ENCODE data around the gene COL5A1. TPM values are rescaled to one million over a fixed set of nuclear protein-coding genes. Genes with fewer than 3 reads are reported as not detected.

The COL5A1 gene
- total and polyA plus RNA-seq, 11 donors, result 7.6 to 91.3 (median 13.4) TPM

DNA sequence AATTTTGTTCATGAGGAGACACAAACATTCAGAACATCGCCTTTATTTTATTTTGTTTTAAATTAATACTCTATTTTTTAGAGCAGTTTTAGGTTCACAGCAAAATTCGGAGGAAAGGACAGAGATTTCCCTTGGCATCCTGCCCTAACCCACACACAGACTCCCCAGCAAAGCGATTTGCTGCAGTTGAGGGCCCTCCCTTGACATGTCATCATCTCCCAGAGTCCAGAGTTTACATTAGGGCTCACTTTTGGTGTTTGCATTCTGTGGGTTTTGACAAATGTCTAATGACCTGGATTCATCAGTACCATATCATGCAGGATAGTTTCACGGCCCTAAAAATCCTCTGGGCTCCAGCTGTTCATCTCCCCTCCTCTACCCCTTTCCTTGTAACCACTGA, 33.6 kb upstream of the COL5A1 start:
- Histone ChIP-seq H3K4me3 (no peak overlapping the region), H3K9me3 (peaks cover 0 to 15% (median 7%) of the 10 kb centered on the region in 12 donors), H3K4me1 (peaks cover 0 to 1% (median 0%) of the 10 kb centered on the region in 12 donors), H3K27ac (no peak overlapping the region), H3K27me3 (peaks cover 0 to 18% (median 0%) of the 10 kb centered on the region in 9 donors), H3K36me3 (no peaks in the 10 kb centered on the region)
- intact Hi-C loops (cut with DNase I), result no loop called here
- no peak for ATAC-seq
- DNase-seq, result no peak
- TF ChIP-seq POLR2A (IDR thresholded peaks at IDR 0.05), result no peak
- TF ChIP-seq, protein P1, sequence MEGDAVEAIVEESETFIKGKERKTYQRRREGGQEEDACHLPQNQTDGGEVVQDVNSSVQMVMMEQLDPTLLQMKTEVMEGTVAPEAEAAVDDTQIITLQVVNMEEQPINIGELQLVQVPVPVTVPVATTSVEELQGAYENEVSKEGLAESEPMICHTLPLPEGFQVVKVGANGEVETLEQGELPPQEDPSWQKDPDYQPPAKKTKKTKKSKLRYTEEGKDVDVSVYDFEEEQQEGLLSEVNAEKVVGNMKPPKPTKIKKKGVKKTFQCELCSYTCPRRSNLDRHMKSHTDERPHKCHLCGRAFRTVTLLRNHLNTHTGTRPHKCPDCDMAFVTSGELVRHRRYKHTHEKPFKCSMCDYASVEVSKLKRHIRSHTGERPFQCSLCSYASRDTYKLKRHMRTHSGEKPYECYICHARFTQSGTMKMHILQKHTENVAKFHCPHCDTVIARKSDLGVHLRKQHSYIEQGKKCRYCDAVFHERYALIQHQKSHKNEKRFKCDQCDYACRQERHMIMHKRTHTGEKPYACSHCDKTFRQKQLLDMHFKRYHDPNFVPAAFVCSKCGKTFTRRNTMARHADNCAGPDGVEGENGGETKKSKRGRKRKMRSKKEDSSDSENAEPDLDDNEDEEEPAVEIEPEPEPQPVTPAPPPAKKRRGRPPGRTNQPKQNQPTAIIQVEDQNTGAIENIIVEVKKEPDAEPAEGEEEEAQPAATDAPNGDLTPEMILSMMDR (IDR thresholded peaks at IDR 0.05), result no peak
- 59 to 71% (median 66%) methylated on average over 4 of the region's 4 CpGs for whole genome bisulfite sequencing, 4 donors

DNA sequence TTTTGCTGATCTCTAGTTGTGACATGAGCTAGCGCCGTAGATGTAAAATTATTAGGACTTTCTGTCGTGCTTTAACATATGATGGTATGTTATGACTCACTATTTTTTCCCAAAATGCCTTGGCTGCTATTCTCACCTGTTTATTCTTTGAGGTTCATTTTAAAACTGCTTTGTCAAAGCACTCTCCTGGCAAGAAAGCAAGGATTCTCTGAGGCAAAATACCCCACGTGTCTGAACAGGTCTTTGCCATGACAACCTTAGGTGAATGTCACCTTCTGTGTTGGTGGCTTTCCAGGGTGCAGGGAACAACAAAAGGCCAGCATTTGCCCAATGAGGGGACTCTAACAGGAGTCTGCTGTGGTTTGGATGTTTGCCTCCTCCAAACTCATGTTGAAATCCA, 30.6 kb upstream of the COL5A1 start:
- TF ChIP-seq, protein P1 (IDR thresholded peaks at IDR 0.05), result no peak
- no peak for TF ChIP-seq POLR2A (IDR thresholded peaks at IDR 0.05)
- no peaks in the 10 kb centered on the region for H3K36me3 ChIP-seq
- peaks cover 0 to 21% (median 10%) of the 10 kb centered on the region in 12 donors for H3K9me3 ChIP-seq
- no peaks in the 10 kb centered on the region for H3K4me1 ChIP-seq
- peaks cover 0 to 16% (median 0%) of the 10 kb centered on the region in 9 donors for H3K27me3 ChIP-seq
- no peak for ATAC-seq
- no peak overlapping the region for H3K4me3 ChIP-seq
- intact Hi-C loops (cut with DNase I), result no loop called here
- H3K27ac ChIP-seq, result no peak overlapping the region
- WGBS, 4 donors, result 87 to 93% (median 88%) methylated on average over 4 of the region's 4 CpGs
- DNase-seq, result no peak

DNA sequence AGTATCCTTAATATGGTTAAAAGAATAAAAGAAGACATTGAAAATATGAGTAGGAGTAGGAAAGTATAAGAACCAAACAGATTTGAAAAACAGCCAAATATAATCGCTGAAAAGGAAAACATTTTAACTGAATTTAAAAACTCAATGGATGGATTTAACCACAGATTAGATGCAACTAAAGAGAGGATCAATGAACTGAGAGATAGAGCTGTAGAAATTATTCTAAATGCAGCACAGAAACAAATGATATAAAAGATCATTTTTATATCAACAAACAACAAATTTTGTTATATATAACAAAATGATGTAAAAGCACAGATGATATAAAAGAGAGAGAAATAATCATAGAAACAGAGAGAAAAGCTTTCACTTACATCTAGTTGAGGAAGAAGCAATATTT, 29.3 kb upstream of the COL5A1 start:
- ATAC-seq, result no peak
- Histone ChIP-seq H3K4me3 (no peak overlapping the region), H3K9me3 (peaks cover 0 to 21% (median 10%) of the 10 kb centered on the region in 12 donors), H3K27ac (no peak overlapping the region), H3K27me3 (peaks cover 0 to 16% (median 0%) of the 10 kb centered on the region in 9 donors), H3K36me3 (no peaks in the 10 kb centered on the region), H3K4me1 (no peaks in the 10 kb centered on the region)
- intact Hi-C loops (cut with DNase I), result no loop called here
- TF ChIP-seq POLR2A (IDR thresholded peaks at IDR 0.05), result no peak
- TF ChIP-seq, protein P1 (IDR thresholded peaks at IDR 0.05), result no peak
- WGBS, 4 donors, result 92 to 96% (median 95%) methylated on average over 1 of the region's 1 CpG
- no peak for DNase-seq

DNA sequence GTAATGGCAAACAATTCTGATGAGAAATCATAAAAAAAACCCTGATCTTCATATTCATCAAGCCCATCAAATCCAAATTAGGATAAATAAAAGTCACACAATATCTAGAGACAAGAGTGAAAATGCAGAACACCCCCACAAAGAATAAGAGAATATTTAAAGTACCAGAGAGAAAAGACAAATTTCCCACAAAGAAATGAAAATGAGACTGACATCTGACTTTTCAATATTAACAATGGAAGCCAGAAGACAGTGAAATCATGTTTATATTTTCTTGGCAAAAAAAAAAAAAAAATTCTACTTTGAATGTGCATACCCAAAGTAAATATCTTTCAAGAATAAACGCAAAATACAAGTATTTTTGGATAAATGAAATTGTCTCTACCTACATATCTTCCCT, 28.9 kb upstream of the COL5A1 start:
- intact Hi-C loops (cut with DNase I), result no loop called here
- Histone ChIP-seq H3K9me3 (peaks cover 0 to 21% (median 10%) of the 10 kb centered on the region in 12 donors), H3K36me3 (no peaks in the 10 kb centered on the region), H3K27me3 (peaks cover 0 to 16% (median 0%) of the 10 kb centered on the region in 9 donors), H3K27ac (no peak overlapping the region), H3K4me3 (no peak overlapping the region), H3K4me1 (no peaks in the 10 kb centered on the region)
- ATAC-seq (no peak), DNase-seq (no peak)
- no peak for TF ChIP-seq POLR2A (IDR thresholded peaks at IDR 0.05)
- TF ChIP-seq, protein P1 (IDR thresholded peaks at IDR 0.05), result no peak
- 45 to 59% (median 53%) methylated on average over 1 of the region's 1 CpG for WGBS, 4 donors

Data from heart left ventricle (tissue), 16 donors.